Psoas muscle (tissue), 8 donors: ENCODE data around the gene AK4. TPM values are rescaled to one million over a fixed set of nuclear protein-coding genes. Genes with fewer than 3 reads are reported as not detected.

Source experiments
- ATAC-seq, 4 donors: fragments of 200-7000 bp; cut with Tn5 transposase; one replicate each; pipeline ENCODE4 v1.9.1; 2020; ENCODE audit warnings: moderate library complexity in 3 of 4, mild to moderate bottlenecking in 2 of 4
- DNase-seq, 2 donors: peaks; one replicate each; pipeline ENCODE4 v3.0.0-alpha.2; 2020
- H3K27ac ChIP-seq: fragments of 200-600 bp; one replicate; pipeline ENCODE4 v1.8.0; 2022
- H3K27me3 ChIP-seq, 3 donors: fragments of 200-600 bp in 1 of 3; one replicate each; pipeline versions ENCODE4 v1.6.1 to v1.8.0; 2013 to 2022; ENCODE audit warnings: low read length in 2 of 3, mild to moderate bottlenecking in 2 of 3, moderate library complexity in 1 of 3; ENCODE audit not compliant: insufficient read depth in 3 of 3
- H3K36me3 ChIP-seq, 2 donors: fragments of 200-600 bp in 1 of 2; one replicate each; pipeline versions ENCODE4 v1.6.1 to v1.8.0; 2013 to 2022; ENCODE audit warnings: low read depth in 1 of 2, mild to moderate bottlenecking in 1 of 2, moderate library complexity in 1 of 2; ENCODE audit not compliant: insufficient read depth in 1 of 2
- H3K4me1 ChIP-seq: fragments of 200-600 bp; one replicate; pipeline ENCODE4 v1.8.0; 2022
- H3K4me3 ChIP-seq: fragments of 200-600 bp; one replicate; pipeline ENCODE4 v1.8.0; 2022; ENCODE audit warnings: mild to moderate bottlenecking
- H3K9me3 ChIP-seq: fragments of 200-600 bp; one replicate; pipeline ENCODE4 v1.8.0; 2022
- CTCF ChIP-seq: fragments of 200-600 bp; IDR thresholded peaks from one replicate; pipeline ENCODE4 v1.8.0; 2022; ENCODE audit warnings: antibody characterized with exemption
- WGBS, 3 donors: extraction: QIAGEN DNeasy Blood & Tissue Kit; methylation state at CpG; one replicate each; pipeline versions ENCODE4 v1.1.6 to v1.1.7; 2013; 5-methylcytosine and 5-hydroxymethylcytosine counted together
- intact Hi-C, 2 donors: fragments of 100-400 bp; cut with DNase I; formaldehyde crosslinking; loops; one replicate each; pipeline versions ENCODE4 v1.11.0 to v1.14.2; 2022
- polyA plus RNA-seq, 3 donors: library from polyadenylated mRNA; stranded (reverse); fragments of 200-250 nt; gene quantifications; one replicate each; pipeline ENCODE4 v1.2.3, GENCODE V29; 2013
- total RNA-seq, 4 donors: library from RNA; stranded (reverse); fragmentation: NEBNext Ultra II Directional in 2 of 4; extraction: Animal tissue kit (Norgen Biotek cat#: 25700) in 2 of 4; gene quantifications; one replicate each; pipeline versions ENCODE4 v1.2.1 to v1.2.4, GENCODE V29; 2021 to 2023
- donor health status: healthy with polysubstance abuse.
- donor health status: DM: no; HTN: no; CAD: no; lungs with moderate emphysema.
- donor health status: Bipolar disorder and iron deficiency.
- donor health status: healthy.
- donor health status: DM: yes; HTN: yes; CAD: no.
- donor health status: DM: no; HTN: no; CAD: no.
- donor health status: DM: no; HTN: no; CAD: no.
- donor health status: DM: yes; HTN: yes; CAD: no.

The AK4 gene
- total and polyA plus RNA-seq, 7 donors = 0.37 to 29.0 (median 1.4) TPM

- peak overlapping the region; percentile 59 for H3K4me3 ChIP-seq
- WGBS, 3 donors = 38 to 48% (median 38%) methylated on average over 1 of the region's 1 CpG
- DNase-seq (no peak), ATAC-seq (no peak)
- intact Hi-C loops = no loop called here
- H3K27me3 ChIP-seq = peaks cover 0 to 27% (median 4%) of the 10 kb centered on the region in 3 donors
- no peaks in the 10 kb centered on the region for H3K36me3 ChIP-seq
- no peak overlapping the region for H3K27ac ChIP-seq
- H3K4me1 ChIP-seq = peaks cover 8% of the 10 kb centered on the region
- no peaks in the 10 kb centered on the region for H3K9me3 ChIP-seq
- no peak for TF ChIP-seq CTCF
These were observed 118.5 kb downstream of the AK4 start for GRCh38 chr1:65266476-65266875.

GRCh38 chr1:65267271-65267670 lies 119.3 kb downstream of the AK4 start:
- no peak for DNase-seq
- H3K36me3 ChIP-seq = no peaks in the 10 kb centered on the region
- no peak for TF ChIP-seq CTCF
- 87 to 95% (median 89%) methylated on average over 4 of the region's 4 CpGs for WGBS, 3 donors
- H3K4me3 ChIP-seq = no peak overlapping the region
- peaks cover 8% of the 10 kb centered on the region for H3K4me1 ChIP-seq
- H3K9me3 ChIP-seq = no peaks in the 10 kb centered on the region
- intact Hi-C loops = no loop called here
- peaks cover 0 to 27% (median 4%) of the 10 kb centered on the region in 3 donors for H3K27me3 ChIP-seq
- H3K27ac ChIP-seq = no peak overlapping the region
- no peak for ATAC-seq

DNA sequence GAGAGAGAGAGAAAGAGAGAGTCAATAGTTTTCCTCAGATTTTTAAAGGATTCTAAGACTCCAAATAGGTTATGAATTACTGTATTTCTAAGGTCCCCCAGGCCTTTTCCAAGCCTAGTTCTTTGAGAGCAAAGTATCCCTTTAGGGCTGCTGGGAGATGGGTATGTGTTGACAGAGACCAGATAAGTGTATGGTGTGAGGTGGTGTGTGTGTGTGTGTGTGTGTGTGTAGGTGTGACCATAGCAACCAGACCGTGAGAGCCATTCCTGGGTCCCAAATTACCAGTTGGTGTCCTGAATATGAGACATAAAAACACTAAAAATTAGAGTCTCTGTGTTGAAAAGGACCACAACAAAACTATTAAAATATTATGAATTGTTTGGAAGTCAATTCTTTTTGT lies 119.7 kb downstream of the AK4 start:
- H3K4me1 ChIP-seq = peaks cover 8% of the 10 kb centered on the region
- WGBS, 3 donors = 50 to 64% (median 60%) methylated on average over 1 of the region's 1 CpG
- no peak for TF ChIP-seq CTCF
- H3K4me3 ChIP-seq = no peak overlapping the region
- no peak for ATAC-seq
- H3K27ac ChIP-seq = no peak overlapping the region
- H3K27me3 ChIP-seq = peaks cover 0 to 27% (median 4%) of the 10 kb centered on the region in 3 donors
- H3K36me3 ChIP-seq = no peaks in the 10 kb centered on the region
- H3K9me3 ChIP-seq = no peaks in the 10 kb centered on the region
- intact Hi-C loops = no loop called here
- DNase-seq = no peak

DNA sequence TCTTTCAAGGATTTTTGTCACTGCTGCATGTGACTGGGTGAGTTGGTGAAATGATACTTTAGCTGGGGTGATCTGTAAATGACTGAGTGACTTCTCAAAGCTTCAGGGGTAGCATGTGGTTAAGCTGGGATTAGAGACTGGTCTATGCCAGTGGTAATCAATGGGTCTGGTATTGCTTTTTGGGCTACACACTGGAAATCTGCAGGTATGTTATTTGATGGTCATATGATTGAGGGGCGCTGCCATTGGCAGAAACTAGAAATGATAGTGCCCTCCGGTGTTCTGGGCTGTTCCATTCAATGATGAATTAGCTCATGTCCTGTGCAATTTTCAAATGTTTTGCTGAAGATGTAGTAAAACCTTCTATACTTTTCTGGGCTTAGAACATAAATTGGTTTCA lies 121.6 kb downstream of the AK4 start:
- no peak overlapping the region for H3K4me3 ChIP-seq
- no peaks in the 10 kb centered on the region for H3K9me3 ChIP-seq
- H3K27ac ChIP-seq = no peak overlapping the region
- TF ChIP-seq CTCF = no peak
- intact Hi-C loops = no loop called here
- H3K4me1 ChIP-seq = peaks cover 8% of the 10 kb centered on the region
- DNase-seq (no peak), ATAC-seq (no peak)
- H3K27me3 ChIP-seq = peaks cover 0 to 22% (median 4%) of the 10 kb centered on the region in 3 donors
- H3K36me3 ChIP-seq = no peaks in the 10 kb centered on the region
- WGBS, 3 donors = 75 to 92% (median 83%) methylated on average over 2 of the region's 2 CpGs

GRCh38 chr1:65276197-65276939 lies 128.4 kb downstream of the AK4 start:
- H3K27ac ChIP-seq = no peak overlapping the region
- DNase-seq (no peak), ATAC-seq (no peak)
- H3K36me3 ChIP-seq = no peaks in the 10 kb centered on the region
- intact Hi-C loops = no loop called here
- H3K4me3 ChIP-seq = no peak overlapping the region
- no peak for TF ChIP-seq CTCF
- peaks cover 0 to 5% (median 0%) of the 10 kb centered on the region in 3 donors for H3K27me3 ChIP-seq
- WGBS, 3 donors = 28 to 47% (median 43%) methylated on average over 1 of the region's 1 CpG
- peaks cover 5% of the 10 kb centered on the region for H3K4me1 ChIP-seq
- no peaks in the 10 kb centered on the region for H3K9me3 ChIP-seq
